Liver (tissue), 9 donors: Measurements from ENCODE around the gene VTN. TPM values are rescaled to one million over a fixed set of nuclear protein-coding genes. Genes with fewer than 3 reads are reported as not detected.

ENCODE experiments used
- DNase-seq: peaks from one replicate; pipeline ENCODE4 v3.0.0-alpha.2; 2017; ENCODE audit warnings: low spot score
- H3K27ac ChIP-seq, 2 donors: one replicate each; pipeline ENCODE4 v1.7.0; 2013; ENCODE audit warnings: inconsistent platforms in 2 of 2, low read length in 2 of 2, control low read depth in 1 of 2, low read depth in 1 of 2, mild to moderate bottlenecking in 1 of 2
- H3K27me3 ChIP-seq, 4 donors: one replicate each; pipeline versions ENCODE4 v1.6.1 to v1.7.0; 2013; ENCODE audit warnings: low read length in 3 of 4, inconsistent platforms in 1 of 4, mild to moderate bottlenecking in 1 of 4, moderate library complexity in 1 of 4; ENCODE audit not compliant: control insufficient read depth in 4 of 4, insufficient read depth in 4 of 4
- H3K36me3 ChIP-seq, 4 donors: one replicate each; pipeline versions ENCODE4 v1.6.1 to v1.7.0; 2013; ENCODE audit warnings: low read length in 3 of 4, mild to moderate bottlenecking in 3 of 4, low read depth in 1 of 4, moderate library complexity in 1 of 4; ENCODE audit not compliant: control insufficient read depth in 4 of 4, insufficient read depth in 3 of 4
- H3K4me1 ChIP-seq, 4 donors: one replicate each; pipeline versions ENCODE4 v1.6.1 to v1.7.0; 2013; ENCODE audit warnings: low read length in 3 of 4, mild to moderate bottlenecking in 3 of 4, moderate library complexity in 1 of 4; ENCODE audit not compliant: control insufficient read depth in 4 of 4, insufficient read depth in 4 of 4
- H3K4me3 ChIP-seq, 3 donors: one replicate each; pipeline versions ENCODE4 v1.6.1 to v1.7.0; 2013; ENCODE audit warnings: low read length in 3 of 3, control low read depth in 1 of 3, low read depth in 1 of 3, mild to moderate bottlenecking in 1 of 3
- H3K9ac ChIP-seq, 2 donors: one replicate each; pipeline ENCODE4 v1.7.0; 2013; ENCODE audit warnings: low read length in 2 of 2, mild to moderate bottlenecking in 2 of 2, moderate library complexity in 2 of 2, control low read depth in 1 of 2, low read depth in 1 of 2
- H3K9me3 ChIP-seq, 4 donors: one replicate each; pipeline versions ENCODE4 v1.6.1 to v1.7.0; 2013; ENCODE audit warnings: low read length in 3 of 4; ENCODE audit not compliant: control insufficient read depth in 4 of 4
- ATF3 ChIP-seq: IDR thresholded peaks from 2 replicates; pipeline ENCODE4 v1.6.1; 2016; ENCODE audit warnings: antibody characterized with exemption
- CTCF ChIP-seq: fragments of 150-350 bp; IDR thresholded peaks from 2 replicates; pipeline ENCODE4 v1.5.1; 2017; ENCODE audit warnings: improper control_type of control experiment, low read depth, low read length; ENCODE audit not compliant: missing input control
- EGR1 ChIP-seq, 2 donors: IDR thresholded peaks; 2 replicates each; pipeline ENCODE4 v1.6.1; 2016 to 2018; ENCODE audit warnings: antibody characterized with exemption in 2 of 2, low read depth in 2 of 2
- FOXA1 ChIP-seq: IDR thresholded peaks from 2 replicates; pipeline ENCODE4 v1.6.1; 2016; ENCODE audit warnings: antibody characterized with exemption
- FOXA2 ChIP-seq: IDR thresholded peaks from 2 replicates; pipeline ENCODE4 v1.6.1; 2016; ENCODE audit warnings: antibody characterized with exemption
- GABPA ChIP-seq, 2 donors: IDR thresholded peaks in 1 of 2; conservative IDR thresholded peaks in 1 of 2; 2 replicates each; pipeline ENCODE4 v1.6.1; 2016; ENCODE audit warnings: antibody characterized with exemption in 2 of 2, mild to moderate bottlenecking in 1 of 2, moderate library complexity in 1 of 2
- HNF4A ChIP-seq, 2 donors: conservative IDR thresholded peaks; 2 replicates each; pipeline ENCODE4 v1.6.1; 2016; ENCODE audit warnings: antibody characterized with exemption in 2 of 2, mild to moderate bottlenecking in 2 of 2
- HNF4G ChIP-seq: IDR thresholded peaks from 2 replicates; pipeline ENCODE4 v1.6.1; 2016; ENCODE audit warnings: antibody characterized with exemption
- JUND ChIP-seq, 2 donors: IDR thresholded peaks; 2 replicates each; pipeline ENCODE4 v1.6.1; 2016; ENCODE audit warnings: antibody characterized with exemption in 2 of 2
- MAX ChIP-seq: IDR thresholded peaks from 2 replicates; pipeline ENCODE4 v1.6.1; 2016; ENCODE audit warnings: antibody characterized with exemption
- NR2F2 ChIP-seq: IDR thresholded peaks from 2 replicates; pipeline ENCODE4 v1.6.1; 2016; ENCODE audit warnings: antibody characterized with exemption
- RAD21 ChIP-seq, 2 donors: IDR thresholded peaks; 2 replicates each; pipeline ENCODE4 v1.6.1; 2016; ENCODE audit warnings: antibody characterized with exemption in 2 of 2, mild to moderate bottlenecking in 2 of 2
- REST ChIP-seq: IDR thresholded peaks from 2 replicates; pipeline ENCODE4 v1.6.1; 2016; ENCODE audit warnings: antibody characterized with exemption, mild to moderate bottlenecking
- RXRA ChIP-seq, 2 donors: IDR thresholded peaks; 2 replicates each; pipeline ENCODE4 v1.6.1; 2017 to 2018; ENCODE audit warnings: antibody characterized with exemption in 2 of 2, mild to moderate bottlenecking in 1 of 2
- SP1 ChIP-seq: IDR thresholded peaks from 2 replicates; pipeline ENCODE4 v1.6.1; 2018; ENCODE audit warnings: antibody characterized with exemption, mild to moderate bottlenecking
- TAF1 ChIP-seq: conservative IDR thresholded peaks from 2 replicates; pipeline ENCODE4 v1.6.1; 2016; ENCODE audit warnings: antibody characterized with exemption, mild to moderate bottlenecking
- YY1 ChIP-seq: IDR thresholded peaks from 2 replicates; pipeline ENCODE4 v1.6.1; 2016; ENCODE audit warnings: antibody characterized with exemption, mild to moderate bottlenecking
- ZBTB33 ChIP-seq: IDR thresholded peaks from 2 replicates; pipeline ENCODE4 v1.6.1; 2016; ENCODE audit warnings: antibody characterized with exemption
- WGBS: extraction: QIAGEN DNeasy Blood & Tissue Kit; methylation state at CpG from one replicate; pipeline ENCODE4 v1.1.7; 2013; 5-methylcytosine and 5-hydroxymethylcytosine counted together
- polyA plus RNA-seq, 2 donors: library from polyadenylated mRNA; stranded (reverse) in 1 of 2; unstranded in 1 of 2; fragments of 200-250 nt in 1 of 2; fragments of >200 nt in 1 of 2; fragmentation: Nextera tagmentation in 1 of 2; extraction: Ambion mirVana in 1 of 2; gene quantifications; one replicate each; pipeline versions ENCODE4 v1.2.1 to v1.2.3, GENCODE V29; 2013 to 2015
- total RNA-seq, 2 donors: library from RNA; depleted of rRNA; stranded (reverse); fragments of >200 nt; gene quantifications; one replicate each; pipeline ENCODE4 v1.2.3, GENCODE V29; 2014
- donor health status: healthy.
- donor health status: healthy.
- donor health status: healthy.
- donor health status: healthy.
- donor health status: healthy.

The VTN gene
- total and polyA plus RNA-seq, 4 donors = 1,668 to 4,059 (median 3,520) TPM

DNA sequence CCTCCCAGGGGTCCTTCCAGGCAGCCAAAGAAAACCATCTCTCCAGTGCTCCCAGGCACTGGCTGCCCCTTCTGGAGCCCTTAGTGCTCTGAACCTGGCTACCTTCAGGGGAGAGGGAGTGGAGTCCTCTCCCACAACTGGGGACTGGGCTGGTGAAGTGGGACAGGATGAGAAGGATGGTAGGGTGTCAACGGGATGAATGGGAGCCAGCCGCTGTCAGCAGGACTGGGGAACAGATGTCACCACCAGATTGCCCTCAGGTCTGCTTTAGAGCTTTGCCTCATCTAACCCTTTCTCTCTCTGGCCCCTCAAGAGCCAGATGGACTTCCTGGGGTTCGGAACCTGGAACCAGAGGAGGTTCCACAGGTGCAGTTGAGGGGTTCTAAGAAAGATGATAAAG, 4.6 kb downstream of the VTN start:
- Histone ChIP-seq H3K27me3 (no peaks in the 10 kb centered on the region), H3K36me3 (peaks cover 11 to 36% (median 23%) of the 10 kb centered on the region in 4 donors), H3K4me3 (no peak overlapping the region), H3K27ac (peak overlapping the region in 1 of 2 donors; percentile 16), H3K9ac (no peak overlapping the region), H3K4me1 (peaks cover 0 to 30% (median 24%) of the 10 kb centered on the region in 4 donors), H3K9me3 (no peaks in the 10 kb centered on the region)
- TF ChIP-seq GABPA (IDR thresholded peaks at IDR 0.05 in 1 of 2, conservative IDR thresholded peaks at IDR 0.05 in 1 of 2) = no peak
- no peak for TF ChIP-seq NR2F2
- TF ChIP-seq JUND (IDR thresholded peaks at IDR 0.05) = no peak
- no peak for TF ChIP-seq EGR1 (IDR thresholded peaks at IDR 0.05; ENCODE audit: low read depth in 2 of 2)
- no peak for TF ChIP-seq ATF3
- no peak for TF ChIP-seq RAD21 (IDR thresholded peaks at IDR 0.05)
- no peak for TF ChIP-seq RXRA (IDR thresholded peaks at IDR 0.05)
- no peak for TF ChIP-seq HNF4A (conservative IDR thresholded peaks at IDR 0.05)
- TF ChIP-seq HNF4G = no peak
- no peak for TF ChIP-seq FOXA1
- TF ChIP-seq CTCF = no peak
- no peak for TF ChIP-seq ZBTB33
- TF ChIP-seq TAF1 = no peak
- no peak for TF ChIP-seq REST
- TF ChIP-seq FOXA2 = no peak
- no peak for TF ChIP-seq YY1
- TF ChIP-seq MAX = no peak
- TF ChIP-seq SP1 = no peak
- WGBS = 45% methylated on average over 3 of the region's 3 CpGs
- no peak for DNase-seq
